SU-DHL-6 (cell line): Measurements from ENCODE around the gene VWF.

Source experiments
- H2AFZ ChIP-seq: fragments of 200-600 bp; sonication (generic); 2 replicates; pipeline ENCODE4 v1.6.1; 2014; ENCODE audit warnings: low read depth, mild to moderate bottlenecking, moderate library complexity, mixed read lengths, antibody characterized with exemption, low read length; ENCODE audit not compliant: severe bottlenecking
- H3F3A ChIP-seq: fragments of 200-600 bp; shearing (Covaris generic); 2 replicates; pipeline ENCODE4 v1.6.0; 2016; ENCODE audit warnings: antibody characterized with exemption, mild to moderate bottlenecking; ENCODE audit not compliant: insufficient read depth
- H3K27ac ChIP-seq: fragments of 200-600 bp; sonication (generic); 2 replicates; pipeline ENCODE4 v1.5.1; 2016; ENCODE audit warnings: low read depth, mild to moderate bottlenecking, low read length, moderate library complexity, mixed read lengths
- H3K27me3 ChIP-seq: fragments of 200-600 bp; sonication (generic), shearing (Covaris generic); 2 replicates; pipeline ENCODE4 v1.6.0; 2014; ENCODE audit warnings: mild to moderate bottlenecking, low read length
- H3K36me3 ChIP-seq: fragments of 200-600 bp; sonication (generic); 2 replicates; pipeline ENCODE4 v1.6.1; 2014; ENCODE audit warnings: mild to moderate bottlenecking, low read length, mixed read lengths
- H3K4me2 ChIP-seq: fragments of 300-600, 200-600 bp; shearing (Covaris generic), sonication (generic); 2 replicates; pipeline ENCODE4 v1.6.0; 2014; ENCODE audit warnings: low read length, low read depth, mild to moderate bottlenecking; ENCODE audit not compliant: poor library complexity, severe bottlenecking
- H3K4me3 ChIP-seq: fragments of 200-600 bp; sonication (generic); 2 replicates; pipeline ENCODE4 v1.5.1; 2014; ENCODE audit warnings: antibody characterized with exemption, low read length, mild to moderate bottlenecking, mixed read lengths; ENCODE audit not compliant: insufficient read depth, poor library complexity, severe bottlenecking
- H3K79me2 ChIP-seq: fragments of 200-600 bp; sonication (generic); 2 replicates; pipeline ENCODE4 v1.6.1; 2014; ENCODE audit warnings: mild to moderate bottlenecking, low read length, moderate library complexity; ENCODE audit not compliant: insufficient read depth
- H3K9ac ChIP-seq: fragments of 200-600 bp; sonication (generic); 2 replicates; pipeline ENCODE4 v1.7.0; 2014; ENCODE audit warnings: mild to moderate bottlenecking, low read length
- H3K9me2 ChIP-seq: fragments of 200-600 bp; sonication (generic); replicated peaks from 2 replicates; pipeline ENCODE4 v1.6.1; 2014; ENCODE audit warnings: low read length; ENCODE audit not compliant: insufficient read depth
- H3K9me3 ChIP-seq: fragments of 200-600 bp; sonication (generic); 2 replicates; pipeline ENCODE4 v1.6.1; 2014; ENCODE audit warnings: low read length, mixed read lengths; ENCODE audit not compliant: insufficient read depth
- H4K20me1 ChIP-seq: fragments of 200-600 bp; sonication (generic); 2 replicates; pipeline ENCODE4 v1.6.1; 2014; ENCODE audit warnings: low read depth, mild to moderate bottlenecking, antibody characterized with exemption, low read length, moderate library complexity, mixed read lengths
- CTCF ChIP-seq: fragments of 200-600 bp; sonication (generic); IDR thresholded peaks from one replicate; pipeline ENCODE4 v1.5.1; 2017; ENCODE audit warnings: antibody characterized with exemption, mild to moderate bottlenecking, low read length, moderate library complexity; ENCODE audit not compliant: insufficient read depth, poor library complexity, severe bottlenecking
- EZH2phosphoT487 ChIP-seq: fragments of 200-600 bp; sonication (generic), shearing (Covaris generic); conservative IDR thresholded peaks from 2 replicates; pipeline ENCODE4 v1.6.1; 2018; ENCODE audit warnings: mild to moderate bottlenecking, antibody characterized with exemption, low read length, moderate library complexity, mixed read lengths

Gene VWF

GRCh38 chr12:6086316-6086715 lies 38.2 kb downstream of the VWF start:
- Histone ChIP-seq H4K20me1 (no peaks in the 10 kb centered on the region), H3K9me3 (no peaks in the 10 kb centered on the region), H3K27me3 (no peaks in the 10 kb centered on the region), H3K36me3 (no peaks in the 10 kb centered on the region), H3K9me2 (no peaks in the 10 kb centered on the region), H2AFZ (no peak overlapping the region), H3K4me3 (no peak overlapping the region), H3K27ac (no peak overlapping the region), H3K9ac (no peak overlapping the region), H3F3A (no peaks in the 10 kb centered on the region), H3K79me2 (no peaks in the 10 kb centered on the region), H3K4me2 (no peak overlapping the region)
- TF ChIP-seq EZH2phosphoT487 (no peak), CTCF (no peak)

GRCh38 chr12:6085841-6086240 lies 38.6 kb downstream of the VWF start:
- Histone ChIP-seq H3K9me3 (no peaks in the 10 kb centered on the region), H4K20me1 (no peaks in the 10 kb centered on the region), H3K36me3 (no peaks in the 10 kb centered on the region), H3K4me2 (no peak overlapping the region), H3K79me2 (no peaks in the 10 kb centered on the region), H3K9me2 (no peaks in the 10 kb centered on the region), H3K27me3 (no peaks in the 10 kb centered on the region), H2AFZ (no peak overlapping the region), H3K27ac (no peak overlapping the region), H3F3A (no peaks in the 10 kb centered on the region), H3K9ac (no peak overlapping the region), H3K4me3 (no peak overlapping the region)
- TF ChIP-seq EZH2phosphoT487 = no peak
- TF ChIP-seq CTCF = no peak

- Histone ChIP-seq H3F3A (no peaks in the 10 kb centered on the region), H3K9me3 (no peaks in the 10 kb centered on the region), H3K36me3 (no peaks in the 10 kb centered on the region), H3K9ac (no peak overlapping the region), H3K79me2 (no peaks in the 10 kb centered on the region), H3K27me3 (no peaks in the 10 kb centered on the region), H3K4me3 (no peak overlapping the region), H3K9me2 (no peaks in the 10 kb centered on the region), H3K4me2 (no peak overlapping the region), H4K20me1 (no peaks in the 10 kb centered on the region), H2AFZ (no peak overlapping the region), H3K27ac (no peak overlapping the region)
- TF ChIP-seq EZH2phosphoT487 = no peak
- TF ChIP-seq CTCF = no peak
Observed at GRCh38 chr12:6084969-6085450, 39.5 kb downstream of the VWF start.
